ENCODE measurements around the gene CLEC1B. TPM values are rescaled to one million over a fixed set of nuclear protein-coding genes. Genes with fewer than 3 reads are reported as not detected.
"Not testable (repeated sequence)": the region's sequence is repeated elsewhere in the genome, so short reads cannot be mapped to it uniquely, and the experiment has no call there.

Gene CLEC1B
- total RNA-seq, 1 donor from 2014 or later = not detected

- Histone ChIP-seq H3K27ac (no peak overlapping the region), H3K4me3 (no peak overlapping the region), H3K9me3 (no peaks in the 10 kb centered on the region), H3K4me1 (no peaks in the 10 kb centered on the region), H3K27me3 (no peaks in the 10 kb centered on the region), H3K36me3 (no peaks in the 10 kb centered on the region)
- intact Hi-C loops (cut with DNase I) = no loop called here
- TF ChIP-seq POLR2AphosphoS5 (IDR thresholded peaks at IDR 0.05; ENCODE audit: insufficient read depth in 1 of 2, low read depth in 1 of 2) (no peak), CTCF (IDR thresholded peaks at IDR 0.05) (no peak), POLR2A (IDR thresholded peaks at IDR 0.05) (no peak)
- no peak for DNase-seq (ENCODE audit: extremely low spot score in 2 of 2)
These were observed 29.2 kb downstream of the CLEC1B start for GRCh38 chr12:9969673-9970072.

GRCh38 chr12:9961901-9962300, 37.0 kb downstream of the CLEC1B start:
- TF ChIP-seq POLR2AphosphoS5 (IDR thresholded peaks at IDR 0.05; ENCODE audit: insufficient read depth in 1 of 2, low read depth in 1 of 2) (no peak), POLR2A (IDR thresholded peaks at IDR 0.05) (no peak), CTCF (IDR thresholded peaks at IDR 0.05) (no peak)
- DNase-seq (ENCODE audit: extremely low spot score in 2 of 2) = no peak
- H3K36me3 ChIP-seq = no peaks in the 10 kb centered on the region
- intact Hi-C loops (cut with DNase I) = no loop called here
- H3K4me3 ChIP-seq = no peak overlapping the region
- H3K27ac ChIP-seq = no peak overlapping the region
- no peaks in the 10 kb centered on the region for H3K9me3 ChIP-seq
- no peaks in the 10 kb centered on the region for H3K27me3 ChIP-seq
- H3K4me1 ChIP-seq = no peaks in the 10 kb centered on the region

GRCh38 chr12:9961106-9961505, 37.8 kb downstream of the CLEC1B start:
- Histone ChIP-seq H3K4me1 (no peaks in the 10 kb centered on the region), H3K27ac (no peak overlapping the region), H3K36me3 (no peaks in the 10 kb centered on the region), H3K4me3 (no peak overlapping the region), H3K9me3 (no peaks in the 10 kb centered on the region), H3K27me3 (no peaks in the 10 kb centered on the region)
- no peak for DNase-seq (ENCODE audit: extremely low spot score in 2 of 2)
- intact Hi-C loops (cut with DNase I) = no loop called here
- no peak for TF ChIP-seq POLR2A (IDR thresholded peaks at IDR 0.05)
- no peak for TF ChIP-seq CTCF (IDR thresholded peaks at IDR 0.05)
- TF ChIP-seq POLR2AphosphoS5 (IDR thresholded peaks at IDR 0.05; ENCODE audit: insufficient read depth in 1 of 2, low read depth in 1 of 2) = no peak

- H3K4me3 ChIP-seq = no peak overlapping the region
- H3K27ac ChIP-seq = no peak overlapping the region
- no peaks in the 10 kb centered on the region for H3K4me1 ChIP-seq
- TF ChIP-seq POLR2A (IDR thresholded peaks at IDR 0.05) (no peak), POLR2AphosphoS5 (IDR thresholded peaks at IDR 0.05; ENCODE audit: insufficient read depth in 1 of 2, low read depth in 1 of 2) (no peak), CTCF (IDR thresholded peaks at IDR 0.05) (no peak)
- H3K9me3 ChIP-seq = no peaks in the 10 kb centered on the region
- intact Hi-C loops (cut with DNase I) = no loop called here
- no peaks in the 10 kb centered on the region for H3K36me3 ChIP-seq
- no peak for DNase-seq (ENCODE audit: extremely low spot score in 2 of 2)
- H3K27me3 ChIP-seq = no peaks in the 10 kb centered on the region
These were observed 38.3 kb downstream of the CLEC1B start for GRCh38 chr12:9960590-9960989.

- Histone ChIP-seq H3K9me3 (no peaks in the 10 kb centered on the region), H3K27ac (no peak overlapping the region), H3K27me3 (no peaks in the 10 kb centered on the region), H3K36me3 (no peaks in the 10 kb centered on the region), H3K4me1 (no peaks in the 10 kb centered on the region), H3K4me3 (no peak overlapping the region)
- intact Hi-C loops (cut with DNase I) = no loop called here
- DNase-seq (ENCODE audit: extremely low spot score in 2 of 2) = no peak
- TF ChIP-seq POLR2A (IDR thresholded peaks at IDR 0.05) = no peak
- no peak for TF ChIP-seq POLR2AphosphoS5 (IDR thresholded peaks at IDR 0.05; ENCODE audit: insufficient read depth in 1 of 2, low read depth in 1 of 2)
- no peak for TF ChIP-seq CTCF (IDR thresholded peaks at IDR 0.05)
These were observed 41.1 kb downstream of the CLEC1B start for GRCh38 chr12:9957834-9958233.

- DNase-seq (ENCODE audit: extremely low spot score in 2 of 2); H3K36me3 ChIP-seq; intact Hi-C loops (cut with DNase I); H3K4me3 ChIP-seq; H3K4me1 ChIP-seq; H3K27me3 ChIP-seq; H3K27ac ChIP-seq; H3K9me3 ChIP-seq: not testable (repeated sequence)
These were observed 45.8 kb downstream of the CLEC1B start for GRCh38 chr12:9952954-9953729.
